H9 (cell line): Measurements from ENCODE around the gene CAVIN1. TPM values are rescaled to one million over a fixed set of nuclear protein-coding genes. Genes with fewer than 3 reads are reported as not detected.
"Not testable (repeated sequence)": the region's sequence is repeated elsewhere in the genome, so short reads cannot be mapped to it uniquely, and the experiment has no call there.

ENCODE experiments used
- DNase-seq: peaks from one replicate; pipeline ENCODE4 v3.0.0-alpha.2; 2017
- H2AFZ ChIP-seq: one replicate; pipeline ENCODE4 v1.6.1; 2013; ENCODE audit warnings: mild to moderate bottlenecking, low read length, control low read depth, moderate library complexity
- H2AK5ac ChIP-seq: 2 replicates; pipeline ENCODE4 v1.6.1; 2013; ENCODE audit warnings: low read length, control low read depth, mixed read lengths; ENCODE audit not compliant: insufficient read length
- H2BK120ac ChIP-seq: one replicate; pipeline ENCODE4 v1.6.1; 2013; ENCODE audit warnings: low read depth, mild to moderate bottlenecking, low read length, control low read depth, inconsistent platforms; ENCODE audit not compliant: poor library complexity, severe bottlenecking
- H2BK12ac ChIP-seq: 2 replicates; pipeline ENCODE4 v1.6.1; 2013; ENCODE audit warnings: low read length, control low read depth, mixed read lengths, low read depth; ENCODE audit not compliant: insufficient read length
- H2BK15ac ChIP-seq: 2 replicates; pipeline ENCODE4 v1.6.1; 2013; ENCODE audit warnings: low read depth, low read length, control low read depth
- H2BK20ac ChIP-seq: one replicate; pipeline ENCODE4 v1.6.1; 2013; ENCODE audit warnings: low read depth, mild to moderate bottlenecking, low read length, control low read depth, inconsistent platforms; ENCODE audit not compliant: poor library complexity, severe bottlenecking
- H2BK5ac ChIP-seq: 2 replicates; pipeline ENCODE4 v1.6.1; 2013; ENCODE audit warnings: low read length, control low read depth, mixed read lengths; ENCODE audit not compliant: insufficient read length
- H3K14ac ChIP-seq: 2 replicates; pipeline ENCODE4 v1.6.1; 2013; ENCODE audit warnings: low read length, control low read depth; ENCODE audit not compliant: insufficient read depth
- H3K18ac ChIP-seq: 2 replicates; pipeline ENCODE4 v1.6.1; 2013; ENCODE audit warnings: low read depth, mild to moderate bottlenecking, mixed read lengths, low read length, control low read depth; ENCODE audit not compliant: insufficient read length
- H3K23ac ChIP-seq: 2 replicates; pipeline ENCODE4 v1.6.1; 2013; ENCODE audit warnings: low read length, control low read depth, mixed read lengths, low read depth; ENCODE audit not compliant: insufficient read length
- H3K23me2 ChIP-seq: 2 replicates; pipeline ENCODE4 v1.6.1; 2013; ENCODE audit warnings: low read depth, mild to moderate bottlenecking, mixed read lengths, low read length, control low read depth; ENCODE audit not compliant: insufficient read length, poor library complexity, severe bottlenecking
- H3K27ac ChIP-seq: 2 replicates; pipeline ENCODE4 v1.5.1; 2013; ENCODE audit warnings: low read length, control low read depth, mixed read lengths, low read depth; ENCODE audit not compliant: insufficient read length
- H3K27me3 ChIP-seq: 2 replicates; pipeline ENCODE4 v1.6.1; 2013; ENCODE audit warnings: low read length, control low read depth, inconsistent platforms; ENCODE audit not compliant: insufficient read depth
- H3K4ac ChIP-seq: 2 replicates; pipeline ENCODE4 v1.6.1; 2013; ENCODE audit warnings: low read depth, mild to moderate bottlenecking, control low read depth, inconsistent platforms, low read length, moderate library complexity
- H3K4me1 ChIP-seq: 2 replicates; pipeline ENCODE4 v1.6.1; 2013; ENCODE audit warnings: low read length, control low read depth, inconsistent platforms; ENCODE audit not compliant: insufficient read depth
- H3K4me2 ChIP-seq: 2 replicates; pipeline ENCODE4 v1.6.1; 2013; ENCODE audit warnings: low read length, control low read depth, mixed read lengths; ENCODE audit not compliant: insufficient read length, insufficient read depth
- H3K56ac ChIP-seq: 2 replicates; pipeline ENCODE4 v1.6.1; 2013; ENCODE audit warnings: low read depth, mild to moderate bottlenecking, mixed read lengths, low read length, control low read depth; ENCODE audit not compliant: insufficient read length
- H3K79me1 ChIP-seq: 2 replicates; pipeline ENCODE4 v1.6.1; 2013; ENCODE audit warnings: low read depth, mild to moderate bottlenecking, moderate library complexity, low read length, control low read depth, inconsistent platforms; ENCODE audit not compliant: insufficient read depth, poor library complexity, severe bottlenecking
- H3K79me2 ChIP-seq: 2 replicates; pipeline ENCODE4 v1.6.1; 2013; ENCODE audit warnings: low read length, control low read depth, inconsistent platforms; ENCODE audit not compliant: insufficient read depth
- H3K9ac ChIP-seq: 2 replicates; pipeline ENCODE4 v1.6.1; 2013; ENCODE audit warnings: low read length, control low read depth, mixed read lengths; ENCODE audit not compliant: insufficient read length; ENCODE audit errors: extremely low read depth
- H3K9me3 ChIP-seq: one replicate; pipeline ENCODE4 v1.6.1; 2013; ENCODE audit warnings: low read depth, low read length, inconsistent platforms; ENCODE audit not compliant: control insufficient read depth
- H3T11ph ChIP-seq: one replicate; pipeline ENCODE4 v1.6.1; 2013; ENCODE audit warnings: mild to moderate bottlenecking, low read length, control low read depth, inconsistent platforms
- H4K20me1 ChIP-seq: one replicate; pipeline ENCODE4 v1.6.1; 2013; ENCODE audit not compliant: control insufficient read depth, insufficient read length, insufficient read depth
- H4K5ac ChIP-seq: 2 replicates; pipeline ENCODE4 v1.6.1; 2013; ENCODE audit warnings: low read depth, mild to moderate bottlenecking, mixed read lengths, low read length, control low read depth; ENCODE audit not compliant: insufficient read length
- H4K8ac ChIP-seq: replicated peaks from 2 replicates; pipeline ENCODE4 v1.6.1; 2013; ENCODE audit warnings: low read length, control low read depth, mixed read lengths, low read depth; ENCODE audit not compliant: insufficient read length
- H4K91ac ChIP-seq: 2 replicates; pipeline ENCODE4 v1.6.1; 2013; ENCODE audit warnings: low read depth, mild to moderate bottlenecking, moderate library complexity, mixed read lengths, low read length, control low read depth; ENCODE audit not compliant: insufficient read length
- H3K27ac Mint-ChIP-seq, 3 experiments: 2 replicates in 2 of 3; 3 replicates in 1 of 3; pipeline ENCODE4 v1.8.0; 2020 to 2021; ENCODE audit warnings: mixed read lengths in 3 of 3, mild to moderate bottlenecking in 1 of 3, moderate library complexity in 1 of 3
- H3K27me3 Mint-ChIP-seq: 2 replicates; pipeline ENCODE4 v1.8.0; 2021; ENCODE audit warnings: low read depth, mild to moderate bottlenecking, moderate library complexity, mixed read lengths
- H3K36me3 Mint-ChIP-seq, 3 experiments: 2 replicates in 2 of 3; 3 replicates in 1 of 3; pipeline ENCODE4 v1.8.0; 2020 to 2021; ENCODE audit warnings: low read depth in 3 of 3, mixed read lengths in 3 of 3; ENCODE audit not compliant: insufficient read depth in 1 of 3
- H3K4me1 Mint-ChIP-seq, 2 experiments: 2 replicates each; pipeline ENCODE4 v1.8.0; 2020; ENCODE audit warnings: mixed read lengths in 2 of 2
- H3K4me3 Mint-ChIP-seq, 2 experiments: 2 replicates in 1 of 2; 3 replicates in 1 of 2; pipeline ENCODE4 v1.8.0; 2020 to 2021; ENCODE audit warnings: mild to moderate bottlenecking in 2 of 2, mixed read lengths in 2 of 2, moderate library complexity in 1 of 2
- H3K9me3 Mint-ChIP-seq, 2 experiments: 2 replicates in 1 of 2; 3 replicates in 1 of 2; pipeline ENCODE4 v1.8.0; 2020; ENCODE audit warnings: mild to moderate bottlenecking in 2 of 2, mixed read lengths in 2 of 2, moderate library complexity in 1 of 2
- CTCF ChIP-seq: fragments of 200-600 bp; sonication (generic); conservative IDR thresholded peaks from 3 replicates; pipeline ENCODE4 v1.8.0; 2021; ENCODE audit warnings: antibody characterized with exemption, mild to moderate bottlenecking
- WGBS: extraction: QIAGEN DNeasy Blood & Tissue Kit; methylation state at CpG from one replicate; pipeline ENCODE4 v1.1.7; 2013; ENCODE audit warnings: missing lambda C conversion rate, low lambda C conversion rate, mixed read lengths; ENCODE audit not compliant: insufficient read length; ENCODE audit errors: extremely low coverage; 5-methylcytosine and 5-hydroxymethylcytosine counted together
- total RNA-seq: library from RNA; stranded (reverse); gene quantifications from 2 replicates; pipeline ENCODE4 v1.2.1, GENCODE V29; 2021

CAVIN1 gene
- total RNA-seq, 1 experiment from 2014 or later, result 65.2 TPM

- Histone ChIP-seq H4K20me1 (no peaks in the 10 kb centered on the region), H3K18ac (no peak overlapping the region), H4K91ac (no peak overlapping the region), H3K4me2 (no peak overlapping the region), H2BK5ac (no peak overlapping the region), H3K23ac (no peak overlapping the region), H3T11ph (no peak overlapping the region), H3K79me2 (no peaks in the 10 kb centered on the region), H2AFZ (no peak overlapping the region), H2BK15ac (no peak overlapping the region), H4K8ac (no peak overlapping the region), H2BK120ac (no peak overlapping the region), H3K9me3 (no peaks in the 10 kb centered on the region), H3K4me1 (peaks cover 7% of the 10 kb centered on the region; the same call in 1 of the 2 replicates), H2AK5ac (no peak overlapping the region), H3K79me1 (no peaks in the 10 kb centered on the region), H3K27me3 (no peaks in the 10 kb centered on the region), H3K9ac (no peak overlapping the region), H3K56ac (no peak overlapping the region), H4K5ac (no peak overlapping the region), H3K23me2 (no peaks in the 10 kb centered on the region), H3K14ac (peak overlapping the region; percentile 22; the same call in 1 of the 2 replicates), H2BK20ac (no peak overlapping the region), H3K27ac (no peak overlapping the region), H3K4ac (no peak overlapping the region), H2BK12ac (no peak overlapping the region)
- no CpG with 5 or more reads among the region's 3 CpGs for WGBS
- H3K27me3 Mint-ChIP-seq, result no peaks in the 10 kb centered on the region
- H3K36me3 Mint-ChIP-seq, result peaks cover 2 to 21% (median 16%) of the 10 kb centered on the region in 3 experiments; a peak in 6 of 7 replicates
- peaks cover 46 to 53% of the 10 kb centered on the region in 2 experiments for H3K4me1 Mint-ChIP-seq
- H3K27ac Mint-ChIP-seq, result peak overlapping the region in 2 of 3 experiments; percentile 68 to 97; a peak in 4 of 7 replicates
- no peaks in the 10 kb centered on the region for H3K9me3 Mint-ChIP-seq
- TF ChIP-seq CTCF, result no peak
- DNase-seq, result no peak
- peak overlapping the region in 1 of 2 experiments; percentile 60; a peak in 2 of 5 replicates for H3K4me3 Mint-ChIP-seq
Observed at GRCh38 chr17:42402117-42402516, 20.9 kb downstream of the CAVIN1 start.

- not testable (repeated sequence) for H2BK15ac ChIP-seq, H2BK120ac ChIP-seq, H3K27ac ChIP-seq, H2AK5ac ChIP-seq, H4K5ac ChIP-seq, H3K9me3 ChIP-seq, H3K4me3 Mint-ChIP-seq, H4K8ac ChIP-seq, H3K9me3 Mint-ChIP-seq, H3K27ac Mint-ChIP-seq, H3K4me2 ChIP-seq, H3K4ac ChIP-seq, H3K79me1 ChIP-seq, H3K27me3 ChIP-seq, DNase-seq, H4K91ac ChIP-seq, H3K18ac ChIP-seq, H3K79me2 ChIP-seq, H2BK12ac ChIP-seq, H3K9ac ChIP-seq, H3K23ac ChIP-seq, H3T11ph ChIP-seq, H2AFZ ChIP-seq, H3K56ac ChIP-seq, H3K14ac ChIP-seq, H3K23me2 ChIP-seq, H3K27me3 Mint-ChIP-seq, H2BK5ac ChIP-seq, H2BK20ac ChIP-seq, H4K20me1 ChIP-seq, H3K4me1 ChIP-seq
- no CpG with 5 or more reads among the region's 8 CpGs for WGBS
- Mint-ChIP-seq H3K36me3 (peaks cover 2 to 19% (median 16%) of the 10 kb centered on the region in 3 experiments; a peak in 6 of 7 replicates), H3K4me1 (peaks cover 40 to 46% of the 10 kb centered on the region in 2 experiments)
Observed at GRCh38 chr17:42400844-42401375, 22.1 kb downstream of the CAVIN1 start.
